ENCODE measurements around the gene REX1BD.

GRCh38 chr19:18608102-18608804 is 19.7 kb downstream of the REX1BD start:
- no peak for TF ChIP-seq POLR2AphosphoS5 (IDR thresholded peaks at IDR 0.05; ENCODE audit: low read depth, low read length)
- TF ChIP-seq TAF1 (IDR thresholded peaks at IDR 0.05; ENCODE audit: borderline replicate concordance, insufficient read depth, low read length) = no peak
- TF ChIP-seq REST (IDR thresholded peaks at IDR 0.05; ENCODE audit: insufficient read depth in 1 of 2, low read depth in 2 of 2, low read length in 2 of 2) = no peak
- TF ChIP-seq SIN3A (IDR thresholded peaks at IDR 0.05; ENCODE audit: borderline replicate concordance, insufficient read depth, low read length) = no peak
- TF ChIP-seq FOXP2 (optimal IDR thresholded peaks at IDR 0.05; ENCODE audit: borderline replicate concordance, extremely low read depth, extremely low read length, insufficient read depth) = no peak

Measured in PFSK-1 (cell line).